Mammary epithelial cell (primary cell): ENCODE measurements around the gene PA2G4.

Source experiments
- EZH2 ChIP-seq: IDR thresholded peaks from 2 replicates; pipeline ENCODE4 v1.6.1; 2012; ENCODE audit warnings: low read length, inconsistent platforms, borderline replicate concordance
- TF ChIP-seq, protein P1 (sequence below), 2 donors: IDR thresholded peaks in 1 of 2; conservative IDR thresholded peaks in 1 of 2; 2 replicates each; pipeline ENCODE4 v1.5.1; 2011 to 2012; ENCODE audit warnings: inconsistent platforms in 2 of 2, low read length in 2 of 2, mild to moderate bottlenecking in 2 of 2, control low read depth in 1 of 2, low read depth in 1 of 2; ENCODE audit not compliant: insufficient read depth in 1 of 2; ENCODE audit errors: extremely low read depth in 1 of 2

DNA sequence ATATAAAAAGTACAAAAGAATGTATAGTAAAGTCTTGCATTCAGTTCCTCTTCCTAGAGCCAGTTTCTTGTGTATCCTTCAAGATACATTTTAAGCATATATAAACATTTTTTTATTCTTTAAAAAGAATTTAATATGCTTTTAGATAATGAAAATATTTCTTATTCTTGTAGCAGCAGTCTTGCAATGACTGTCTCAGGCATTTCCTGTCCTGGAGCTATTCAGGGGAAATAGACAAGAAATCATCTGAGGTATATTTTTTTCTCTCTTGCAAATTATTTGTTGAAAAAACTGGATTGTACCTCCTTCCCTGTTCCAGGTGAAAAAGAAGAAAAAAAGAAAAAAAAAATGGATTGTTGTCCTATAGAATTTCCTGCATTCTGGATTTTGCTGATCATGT is 41.4 kb upstream of the PA2G4 start:
- TF ChIP-seq, protein P1, sequence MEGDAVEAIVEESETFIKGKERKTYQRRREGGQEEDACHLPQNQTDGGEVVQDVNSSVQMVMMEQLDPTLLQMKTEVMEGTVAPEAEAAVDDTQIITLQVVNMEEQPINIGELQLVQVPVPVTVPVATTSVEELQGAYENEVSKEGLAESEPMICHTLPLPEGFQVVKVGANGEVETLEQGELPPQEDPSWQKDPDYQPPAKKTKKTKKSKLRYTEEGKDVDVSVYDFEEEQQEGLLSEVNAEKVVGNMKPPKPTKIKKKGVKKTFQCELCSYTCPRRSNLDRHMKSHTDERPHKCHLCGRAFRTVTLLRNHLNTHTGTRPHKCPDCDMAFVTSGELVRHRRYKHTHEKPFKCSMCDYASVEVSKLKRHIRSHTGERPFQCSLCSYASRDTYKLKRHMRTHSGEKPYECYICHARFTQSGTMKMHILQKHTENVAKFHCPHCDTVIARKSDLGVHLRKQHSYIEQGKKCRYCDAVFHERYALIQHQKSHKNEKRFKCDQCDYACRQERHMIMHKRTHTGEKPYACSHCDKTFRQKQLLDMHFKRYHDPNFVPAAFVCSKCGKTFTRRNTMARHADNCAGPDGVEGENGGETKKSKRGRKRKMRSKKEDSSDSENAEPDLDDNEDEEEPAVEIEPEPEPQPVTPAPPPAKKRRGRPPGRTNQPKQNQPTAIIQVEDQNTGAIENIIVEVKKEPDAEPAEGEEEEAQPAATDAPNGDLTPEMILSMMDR (conservative IDR thresholded peaks at IDR 0.05 in 1 of 2, IDR thresholded peaks at IDR 0.05 in 1 of 2; ENCODE audit: extremely low read depth in 1 of 2, insufficient read depth in 1 of 2, low read depth in 1 of 2, low read length in 2 of 2) = no peak
- TF ChIP-seq EZH2 = no peak
